ENCODE data around the gene NAALADL2. TPM values are rescaled to one million over a fixed set of nuclear protein-coding genes. Genes with fewer than 3 reads are reported as not detected.
A peak's percentile ranks its signal among the peaks of the same experiment; 100 is the strongest.

Gene NAALADL2
- total and polyA plus RNA-seq, 4 donors, result 0.28 to 4.6 (median 3.1) TPM

- Histone ChIP-seq H3K4me3 (ENCODE audit: low read depth in 1 of 3, low read length in 3 of 3) (peak overlapping the region in 1 of 3 donors; percentile 25), H3K27me3 (ENCODE audit: control insufficient read depth in 4 of 4, insufficient read depth in 4 of 4, low read length in 3 of 4) (no peaks in the 10 kb centered on the region), H3K36me3 (ENCODE audit: control insufficient read depth in 4 of 4, insufficient read depth in 3 of 4, low read depth in 1 of 4, low read length in 3 of 4) (no peaks in the 10 kb centered on the region), H3K27ac (ENCODE audit: low read depth in 1 of 2, low read length in 2 of 2) (peak overlapping the region; percentile 21 to 51), H3K4me1 (ENCODE audit: control insufficient read depth in 4 of 4, insufficient read depth in 4 of 4, low read length in 3 of 4) (peaks cover 0 to 31% (median 24%) of the 10 kb centered on the region in 4 donors), H3K9me3 (ENCODE audit: control insufficient read depth in 4 of 4, low read length in 3 of 4) (no peaks in the 10 kb centered on the region), H3K9ac (ENCODE audit: low read depth in 1 of 2, low read length in 2 of 2) (peak overlapping the region in 1 of 2 donors; percentile 54)
- WGBS, result 26% methylated on average over 3 of the region's 3 CpGs
- TF ChIP-seq RXRA (IDR thresholded peaks at IDR 0.05), result peak; percentile 65 to 71
- TF ChIP-seq JUND (IDR thresholded peaks at IDR 0.05), result peak; percentile 51 to 54
- TF ChIP-seq FOXA1 (IDR thresholded peaks at IDR 0.05), result peak; percentile 98
- TF ChIP-seq HNF4A (conservative IDR thresholded peaks at IDR 0.05), result peak; percentile 83
- peak; percentile 49 for TF ChIP-seq YY1 (IDR thresholded peaks at IDR 0.05)
- TF ChIP-seq RAD21 (IDR thresholded peaks at IDR 0.05), result peak; percentile 43 to 58
- peak; percentile 33 for TF ChIP-seq ATF3 (IDR thresholded peaks at IDR 0.05)
- peak; percentile 42 for TF ChIP-seq REST (IDR thresholded peaks at IDR 0.05)
- TF ChIP-seq HNF4G (IDR thresholded peaks at IDR 0.05), result peak; percentile 62
- TF ChIP-seq MAX (IDR thresholded peaks at IDR 0.05), result no peak
- TF ChIP-seq NR2F2 (IDR thresholded peaks at IDR 0.05), result no peak
- no peak for TF ChIP-seq GABPA (IDR thresholded peaks at IDR 0.05 in 1 of 2, conservative IDR thresholded peaks at IDR 0.05 in 1 of 2)
- no peak for TF ChIP-seq CTCF (IDR thresholded peaks at IDR 0.05; ENCODE audit: low read depth, low read length, missing input control)
- TF ChIP-seq ZBTB33 (IDR thresholded peaks at IDR 0.05), result peak; percentile 43
- peak; percentile 98 for TF ChIP-seq FOXA2 (IDR thresholded peaks at IDR 0.05)
- no peak for TF ChIP-seq TAF1 (conservative IDR thresholded peaks at IDR 0.05)
- peak; percentile 89 for TF ChIP-seq SP1 (IDR thresholded peaks at IDR 0.05)
- TF ChIP-seq EGR1 (IDR thresholded peaks at IDR 0.05; ENCODE audit: low read depth in 2 of 2), result no peak
- DNase-seq (ENCODE audit: low spot score), result no peak
These were observed 622 bp downstream of the NAALADL2 start for GRCh38 chr3:174859756-174860155.

Data from liver (tissue), 9 donors.